Hindlimb muscle (tissue), 1 donor: Measurements from ENCODE around the gene LRP1-AS. TPM values are rescaled to one million over a fixed set of nuclear protein-coding genes. Genes with fewer than 3 reads are reported as not detected.

ENCODE experiments used
- DNase-seq: peaks from one replicate; pipeline ENCODE4 v3.0.0-alpha.2; 2013
- polyA plus RNA-seq: library from polyadenylated mRNA; unstranded; fragments of 120-200 nt; gene quantifications from one replicate; pipeline ENCODE4 v1.2.1, GENCODE V29; 2013; ENCODE audit not compliant: insufficient read length

The LRP1-AS gene
- polyA plus RNA-seq, 1 donor, result 0.45 TPM

GRCh38 chr12:57179331-57180086 lies 32.1 kb upstream of the LRP1-AS start:
- no peak for DNase-seq

- no peak for DNase-seq
These were observed 30.8 kb upstream of the LRP1-AS start for GRCh38 chr12:57178213-57178612.

GRCh38 chr12:57177354-57177753 lies 29.9 kb upstream of the LRP1-AS start:
- DNase-seq, result no peak

GRCh38 chr12:57176846-57177245 lies 29.4 kb upstream of the LRP1-AS start:
- DNase-seq, result no peak

- DNase-seq, result no peak
These were observed 28.7 kb upstream of the LRP1-AS start for GRCh38 chr12:57176139-57176477.

GRCh38 chr12:57175428-57176138 lies 28.2 kb upstream of the LRP1-AS start:
- DNase-seq, result peak; percentile 70

GRCh38 chr12:57173683-57174082 lies 26.3 kb upstream of the LRP1-AS start:
- no peak for DNase-seq

- no peak for DNase-seq
These were observed 25.7 kb upstream of the LRP1-AS start for GRCh38 chr12:57173089-57173488.

GRCh38 chr12:57171668-57172067 lies 24.2 kb upstream of the LRP1-AS start:
- no peak for DNase-seq

- DNase-seq, result no peak
These were observed 23.5 kb upstream of the LRP1-AS start for GRCh38 chr12:57170927-57171326.

- DNase-seq, result no peak
These were observed 23.0 kb upstream of the LRP1-AS start for GRCh38 chr12:57170408-57170807.

GRCh38 chr12:57169969-57170368 lies 22.6 kb upstream of the LRP1-AS start:
- no peak for DNase-seq

- DNase-seq, result no peak
These were observed 21.8 kb upstream of the LRP1-AS start for GRCh38 chr12:57169046-57169795.

GRCh38 chr12:57168058-57168457 lies 20.6 kb upstream of the LRP1-AS start:
- no peak for DNase-seq

- DNase-seq, result no peak
These were observed 19.6 kb upstream of the LRP1-AS start for GRCh38 chr12:57166971-57167371.

- DNase-seq, result no peak
These were observed 18.3 kb upstream of the LRP1-AS start for GRCh38 chr12:57165741-57166140.

GRCh38 chr12:57164966-57165625 lies 17.7 kb upstream of the LRP1-AS start:
- DNase-seq, result no peak

GRCh38 chr12:57164454-57164853 lies 17.0 kb upstream of the LRP1-AS start:
- no peak for DNase-seq

- no peak for DNase-seq
These were observed 15.2 kb upstream of the LRP1-AS start for GRCh38 chr12:57162553-57163125.

GRCh38 chr12:57161491-57161890 lies 14.1 kb upstream of the LRP1-AS start:
- DNase-seq, result no peak

- DNase-seq, result no peak
These were observed 13.3 kb upstream of the LRP1-AS start for GRCh38 chr12:57160741-57161140.

GRCh38 chr12:57160040-57160439 lies 12.6 kb upstream of the LRP1-AS start:
- DNase-seq, result no peak

- no peak for DNase-seq
These were observed 11.9 kb upstream of the LRP1-AS start for GRCh38 chr12:57159311-57159710.
